ENCODE results near the gene LRRC4B.

LRRC4B gene

GRCh38 chr19:50535672-50536187 lies 32.5 kb downstream of the LRRC4B start:
- POLR2A ChIA-PET = no interaction called here
- CTCF ChIA-PET = interaction anchor here (0.6 to 9.1 kb wide), 12 partner anchors 11 to 386 kb away, joined by 3 to 210 read pairs (median 12); partner anchors contain the start of gene JOSD2

GRCh38 chr19:50534478-50534877 lies 33.8 kb downstream of the LRRC4B start:
- TF ChIP-seq ZSCAN16 (tag by site-specific recombination; IDR thresholded peaks at IDR 0.05) = no peak
- no peak for TF ChIP-seq ZNF571 (tag by site-specific recombination; IDR thresholded peaks at IDR 0.05)
- no peak for TF ChIP-seq SP3 (tag by site-specific recombination; IDR thresholded peaks at IDR 0.05)
- TF ChIP-seq ZNF449 (tag by site-specific recombination; IDR thresholded peaks at IDR 0.05) = no peak
- TF ChIP-seq ZNF658 (tag by site-specific recombination; IDR thresholded peaks at IDR 0.05) = no peak
- TF ChIP-seq ZSCAN23 (tag by site-specific recombination; IDR thresholded peaks at IDR 0.05) = no peak
- TF ChIP-seq ZNF398 (tag by site-specific recombination; IDR thresholded peaks at IDR 0.05) = no peak
- TF ChIP-seq ZNF114 (tag by site-specific recombination; IDR thresholded peaks at IDR 0.05) = no peak
- Histone ChIP-seq H3K4me3 (ENCODE audit: low read depth, low read length) (no peak overlapping the region), H3K36me3 (ENCODE audit: control insufficient read depth in 2 of 2, insufficient read depth in 1 of 2, low read length in 2 of 2) (no peaks in the 10 kb centered on the region; a peak in 1 of 3 replicates), H3K4me1 (ENCODE audit: control insufficient read depth, insufficient read depth, low read length) (no peaks in the 10 kb centered on the region), H3K9me3 (ENCODE audit: control insufficient read depth, insufficient read depth, low read depth, low read length) (no peaks in the 10 kb centered on the region), H3K27ac (ENCODE audit: extremely low read depth, low read depth, low read length) (no peak overlapping the region)
- CTCF ChIA-PET = interaction anchor here (0.6 to 9.1 kb wide), 8 partner anchors 9 to 135 kb away, joined by 3 to 210 read pairs (median 4); partner anchors contain the start of gene JOSD2
- POLR2A ChIA-PET = no interaction called here

More at GRCh38 chr19:50535672-50536187, 32.5 kb downstream of the LRRC4B start:
- TF ChIP-seq ZNF585B (tag by site-specific recombination; IDR thresholded peaks at IDR 0.05) = no peak
- TF ChIP-seq ZNF2 (tag by site-specific recombination; IDR thresholded peaks at IDR 0.05) = no peak
- TF ChIP-seq KLF1 (tag by site-specific recombination; IDR thresholded peaks at IDR 0.05) = no peak
- no peak for TF ChIP-seq SP2 (tag by site-specific recombination; IDR thresholded peaks at IDR 0.05)
- no peak for TF ChIP-seq ZBTB21 (tag by site-specific recombination; IDR thresholded peaks at IDR 0.05)
- TF ChIP-seq ZNF768 (tag by site-specific recombination; IDR thresholded peaks at IDR 0.05) = no peak
- TF ChIP-seq ZBTB8A (tag by site-specific recombination; IDR thresholded peaks at IDR 0.05) = no peak
- TF ChIP-seq ZNF362 (tag by site-specific recombination; IDR thresholded peaks at IDR 0.05) = no peak
- TF ChIP-seq ZNF660 (tag by site-specific recombination; IDR thresholded peaks at IDR 0.05) = no peak
- TF ChIP-seq ZNF37A (tag by site-specific recombination; IDR thresholded peaks at IDR 0.05) = no peak
- no peak for TF ChIP-seq ZNF426 (tag by site-specific recombination; IDR thresholded peaks at IDR 0.05)
- no peak for TF ChIP-seq ZNF223 (tag by site-specific recombination; IDR thresholded peaks at IDR 0.05)
- no peak for TF ChIP-seq ZFP3 (tag by site-specific recombination; IDR thresholded peaks at IDR 0.05; ENCODE audit: low read depth)
- no peak for TF ChIP-seq ZNF785 (tag by site-specific recombination; IDR thresholded peaks at IDR 0.05)
- TF ChIP-seq ZNF24 (tag by site-specific recombination; IDR thresholded peaks at IDR 0.05) = no peak
- no peak for TF ChIP-seq ZBTB26 (tag by site-specific recombination; optimal IDR thresholded peaks at IDR 0.05)
- no peak for TF ChIP-seq HIC1 (tag by site-specific recombination; IDR thresholded peaks at IDR 0.05)
- no peak for TF ChIP-seq SP3 (tag by site-specific recombination; IDR thresholded peaks at IDR 0.05)
- TF ChIP-seq MYNN (tag by site-specific recombination; IDR thresholded peaks at IDR 0.05; ENCODE audit: borderline replicate concordance) = no peak
- no peak overlapping the region for H3K27ac ChIP-seq (ENCODE audit: extremely low read depth, low read depth, low read length)
- H3K4me3 ChIP-seq (ENCODE audit: low read depth, low read length) = no peak overlapping the region
- no peaks in the 10 kb centered on the region for H3K4me1 ChIP-seq (ENCODE audit: control insufficient read depth, insufficient read depth, low read length)
- no peaks in the 10 kb centered on the region; a peak in 1 of 3 replicates for H3K36me3 ChIP-seq (ENCODE audit: control insufficient read depth in 2 of 2, insufficient read depth in 1 of 2, low read length in 2 of 2)
- H3K9me3 ChIP-seq (ENCODE audit: control insufficient read depth, insufficient read depth, low read depth, low read length) = no peaks in the 10 kb centered on the region
